Suppressor macrophage (primary cell): ENCODE measurements around the gene CDK2.
"Not testable (repeated sequence)": the region's sequence is repeated elsewhere in the genome, so short reads cannot be mapped to it uniquely, and the experiment has no call there.

Source experiments
- DNase-seq, 4 experiments: peaks; one replicate each; pipeline ENCODE4 v3.0.0-alpha.2; 2020 to 2022
- total RNA-seq, 17 experiments: gene quantifications; one replicate each; lab custom pipeline; 2026; ENCODE audit warnings: mixed read lengths in 6 of 17, inconsistent platforms in 3 of 17; lab: John Stamatoyannopoulos, UW

The CDK2 gene
- total RNA-seq: 11.9 to 27.6 (median 20.7) reads per million in 17 experiments

DNA sequence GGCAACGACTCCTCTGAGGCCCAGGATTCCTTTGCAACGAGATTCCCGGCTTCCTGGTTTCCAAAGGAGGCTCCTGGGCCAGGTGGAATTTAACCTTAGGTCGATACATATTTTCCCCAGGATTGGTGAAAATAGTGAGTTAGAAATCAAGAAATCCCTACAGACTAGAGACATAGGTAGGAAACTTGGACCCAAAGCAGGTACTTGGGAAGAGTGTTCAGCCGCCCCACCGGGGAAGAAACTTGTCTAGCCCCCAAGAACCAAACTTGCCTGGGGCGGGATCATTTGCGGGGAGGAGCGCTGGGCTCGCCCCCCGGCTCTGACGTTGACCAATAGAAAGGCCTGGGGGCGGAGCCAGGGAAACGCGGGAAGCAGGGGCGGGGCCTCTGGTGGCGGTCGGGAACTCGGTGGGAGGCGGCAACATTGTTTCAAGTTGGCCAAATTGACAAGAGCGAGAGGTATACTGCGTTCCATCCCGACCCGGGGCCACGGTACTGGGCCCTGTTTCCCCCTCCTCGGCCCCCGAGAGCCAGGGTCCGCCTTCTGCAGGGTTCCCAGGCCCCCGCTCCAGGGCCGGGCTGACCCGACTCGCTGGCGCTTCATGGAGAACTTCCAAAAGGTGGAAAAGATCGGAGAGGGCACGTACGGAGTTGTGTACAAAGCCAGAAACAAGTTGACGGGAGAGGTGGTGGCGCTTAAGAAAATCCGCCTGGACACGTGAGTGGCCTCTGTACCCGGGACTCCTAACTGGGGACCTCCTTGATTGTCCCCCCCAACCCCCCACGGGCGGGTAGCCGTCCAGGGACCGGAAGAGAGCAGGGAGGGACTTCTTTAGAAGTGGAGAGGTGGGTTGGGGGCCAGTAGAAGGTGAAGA lies at the start of gene CDK2:
Gene CDK2 (plus strand): TSS at position 423 of the 874 bp plus-strand sequence. CDS start 179 bp downstream, at position 602.
- DNase-seq: peak; percentile 87 to 95 (median 92)

DNA sequence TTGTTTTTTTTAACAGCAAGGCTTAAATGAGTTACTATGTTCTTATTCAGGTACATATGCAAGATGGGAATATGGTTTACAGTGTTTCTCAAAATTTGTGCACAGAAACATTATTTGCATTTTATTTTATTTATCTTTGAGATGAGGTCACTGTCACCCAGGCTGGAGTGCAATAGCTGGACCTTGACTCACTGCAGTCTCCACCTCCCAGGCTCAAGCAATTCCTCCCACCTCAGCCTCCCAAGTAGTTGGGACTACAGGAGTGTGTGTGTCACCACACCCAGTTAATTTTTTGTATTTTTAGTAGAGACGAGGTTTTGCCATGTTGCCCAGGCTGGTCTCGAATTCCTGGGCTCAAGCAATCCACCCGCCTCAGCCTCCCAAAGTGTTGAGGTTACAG lies 47.6 kb upstream of the CDK2 start:
- peak in 3 of 4 experiments; percentile 40 to 52 (median 46) for DNase-seq

GRCh38 chr12:55922126-55922525 lies 44.5 kb upstream of the CDK2 start:
- peak in 2 of 4 experiments; percentile 16 to 19 for DNase-seq

DNA sequence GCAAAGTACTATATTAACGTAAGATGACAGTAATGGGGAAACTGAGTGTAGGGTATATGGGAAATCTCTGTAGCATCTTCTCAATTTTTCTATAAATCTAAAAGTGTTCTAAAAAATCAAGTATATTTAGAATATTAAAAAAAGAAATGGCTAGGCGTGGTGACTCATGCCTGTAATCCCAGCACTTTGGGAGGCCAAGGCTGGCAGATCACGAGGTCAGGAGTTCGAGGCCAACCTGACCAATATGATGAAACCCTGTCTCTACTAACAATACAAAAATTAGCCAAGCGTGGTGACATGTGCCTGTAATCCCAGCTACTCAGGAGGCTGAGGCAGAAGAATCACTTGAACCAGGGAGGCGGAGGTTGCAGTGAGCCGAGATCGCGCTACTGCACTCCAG lies 43.0 kb upstream of the CDK2 start:
- not testable (repeated sequence) for DNase-seq

DNA sequence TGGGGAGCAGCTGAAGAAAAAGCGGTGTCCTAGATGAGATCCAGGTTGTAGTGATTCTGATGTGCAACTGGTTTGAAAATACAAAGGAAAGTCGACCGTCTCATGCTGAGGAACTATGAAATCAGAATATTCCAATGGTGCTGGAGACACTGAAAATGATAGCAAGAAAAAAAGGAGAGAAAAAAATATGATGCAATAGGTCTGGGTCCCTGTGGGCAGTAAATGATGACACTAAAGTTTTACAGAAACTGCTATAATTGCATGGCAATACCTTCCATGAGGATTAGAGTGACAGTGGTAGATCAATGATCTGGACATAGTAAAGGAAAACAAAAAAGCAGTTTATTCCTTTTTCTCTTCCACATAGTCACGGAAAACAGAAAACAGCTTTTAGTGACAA lies 41.3 kb upstream of the CDK2 start:
- DNase-seq: no peak

DNA sequence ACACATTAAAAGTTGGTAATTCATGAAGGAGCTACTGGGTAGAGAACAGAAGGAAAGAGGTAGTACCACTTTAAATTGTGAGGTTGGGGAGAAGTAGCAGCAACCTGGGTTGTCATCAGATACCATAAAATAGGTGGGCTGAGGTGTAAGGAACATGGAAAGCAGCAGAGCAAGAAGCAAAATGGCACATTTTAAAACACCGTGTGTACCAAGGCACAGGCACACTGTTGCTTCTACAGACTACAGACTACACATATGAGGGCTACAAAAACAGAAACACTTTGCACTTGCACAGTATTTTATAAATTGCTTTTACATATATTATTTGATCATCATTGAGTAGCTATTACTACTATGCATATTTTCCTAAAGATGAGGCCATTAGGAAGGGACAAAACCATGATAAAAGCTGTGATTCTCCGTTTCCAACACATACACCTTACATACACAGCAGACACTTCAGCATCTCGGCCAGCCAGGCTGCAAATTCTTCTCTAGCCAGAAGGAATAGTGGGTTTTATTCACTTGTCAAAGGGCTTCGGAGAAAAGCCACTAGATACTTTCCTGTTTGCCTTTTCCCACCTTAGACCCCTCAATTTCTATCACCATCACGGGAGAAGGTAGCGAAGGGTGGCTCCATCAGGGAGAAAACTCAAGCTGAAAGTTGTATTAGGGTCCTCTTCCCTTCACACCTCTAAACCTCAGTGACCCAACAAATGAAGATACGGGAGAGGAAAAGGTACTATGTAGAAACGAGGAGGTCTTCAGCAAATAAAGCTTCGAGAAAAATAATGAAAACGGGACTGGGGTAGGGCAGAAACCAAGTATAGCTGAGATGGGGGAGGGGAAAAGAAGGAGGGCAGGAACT lies 40.5 kb upstream of the CDK2 start:
- DNase-seq: no peak

GRCh38 chr12:55926738-55927587 lies 39.7 kb upstream of the CDK2 start:
- DNase-seq: peak; percentile 88 to 93 (median 90)

DNA sequence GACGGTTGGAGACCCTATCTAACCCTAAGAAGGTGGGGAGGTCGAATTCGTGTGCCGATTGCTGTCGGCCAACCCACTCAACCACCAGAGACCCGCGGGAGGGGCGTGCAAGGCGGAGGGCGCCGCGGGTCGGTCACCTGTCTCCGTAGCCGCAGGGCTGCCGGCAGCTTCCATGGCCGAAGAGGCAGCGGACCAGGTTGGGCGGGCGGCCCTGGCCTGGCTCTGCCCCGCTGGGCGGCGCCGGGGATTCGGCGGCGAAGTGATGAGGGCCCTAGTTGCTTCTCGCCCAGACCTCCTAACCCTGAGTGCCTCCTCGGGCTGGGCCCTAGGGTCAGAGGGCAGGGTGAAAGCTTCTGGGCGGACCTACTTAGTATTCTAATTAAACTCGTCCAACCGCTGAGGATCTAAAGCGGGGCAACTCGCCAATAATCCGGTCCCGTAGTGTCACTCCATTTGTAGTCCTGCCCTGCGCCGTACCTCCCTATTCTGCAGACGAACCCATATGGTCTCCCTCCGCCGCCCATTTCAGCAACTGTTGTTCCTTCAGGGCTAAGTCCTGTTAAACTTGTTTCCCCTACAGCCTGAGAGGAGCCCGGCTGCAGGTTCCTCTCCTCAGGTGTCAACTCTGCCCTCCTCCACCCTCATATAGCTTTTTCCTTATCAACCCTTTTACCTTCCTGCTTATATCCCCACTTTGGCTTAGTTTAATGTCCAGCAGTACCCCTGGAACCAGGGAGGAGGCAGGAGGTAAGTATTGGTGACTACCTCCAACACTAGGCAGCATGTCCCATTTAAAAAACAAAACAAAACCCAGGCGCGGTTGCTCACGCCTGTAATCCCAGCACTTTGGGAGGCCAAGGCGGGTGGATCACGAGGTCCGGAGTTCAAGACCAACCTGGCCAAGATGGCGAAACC lies 38.8 kb upstream of the CDK2 start, which contains the start of gene PYM1:
Gene PYM1 (minus strand): TSS at position 307 of the 915 bp plus-strand sequence. CDS start 133 bp downstream, at position 174.
- peak; percentile 94 to 97 (median 95) for DNase-seq

DNA sequence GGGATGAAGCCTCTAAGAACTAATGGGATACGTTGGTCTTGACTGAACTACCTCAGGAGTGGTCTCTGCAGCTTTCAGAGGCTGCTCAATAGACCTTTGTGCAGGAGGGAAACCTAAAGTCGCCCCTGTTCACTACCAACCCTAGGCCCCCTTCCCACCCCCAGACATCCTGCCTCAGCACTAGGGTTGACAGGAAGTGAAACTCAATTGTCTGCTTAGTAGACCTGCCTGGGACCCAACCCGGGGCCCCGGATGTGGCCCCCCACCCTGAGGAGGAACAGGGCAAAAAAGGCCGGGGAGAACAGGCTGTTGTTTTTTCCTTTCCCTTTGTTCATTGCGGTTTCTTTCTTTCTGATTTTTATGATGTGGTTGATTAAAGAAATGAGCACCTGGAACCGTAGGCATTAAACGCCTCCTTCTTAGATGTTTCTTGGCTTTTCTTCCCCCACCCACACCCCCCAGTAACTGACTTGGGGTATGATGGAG lies 37.3 kb upstream of the CDK2 start:
- DNase-seq: peak in 3 of 4 experiments; percentile 13 to 40 (median 37)

GRCh38 chr12:55930771-55931316 lies 35.8 kb upstream of the CDK2 start, which contains the start of gene DGKA:
Gene DGKA, plus strand, starts transcription at chr12:55931162. Its CDS starts 5,342 bp downstream, at chr12:55936504.
- DNase-seq: peak; percentile 29 to 76 (median 54)

DNA sequence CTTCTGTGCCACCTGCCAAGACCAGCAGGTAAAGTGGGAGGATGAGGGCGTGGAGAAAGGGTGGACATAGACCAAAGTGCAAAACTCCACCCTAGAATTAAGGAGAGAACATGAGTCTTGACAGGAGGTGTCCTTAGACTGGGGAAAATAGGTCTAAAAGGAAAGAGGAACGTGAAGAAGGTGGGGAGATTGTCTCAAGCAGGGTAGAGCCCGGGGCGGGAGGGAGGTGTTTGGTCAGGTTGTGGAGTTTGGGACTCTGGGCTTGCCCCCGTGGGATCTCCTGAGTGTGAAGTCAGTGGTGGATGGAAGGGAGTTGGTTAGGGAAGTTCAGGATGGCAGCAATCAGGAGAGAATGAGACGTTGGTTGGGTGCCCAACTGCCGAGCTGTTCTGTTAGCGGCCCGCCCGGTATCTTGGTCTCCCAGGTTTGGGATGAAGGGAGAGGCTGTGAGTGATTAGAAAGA lies 35.3 kb upstream of the CDK2 start:
- peak in 2 of 4 experiments; percentile 25 to 32 for DNase-seq

GRCh38 chr12:55931780-55932550 lies 34.7 kb upstream of the CDK2 start:
- peak; percentile 31 to 72 (median 54) for DNase-seq

GRCh38 chr12:55932551-55932910 lies 34.1 kb upstream of the CDK2 start:
- peak; percentile 22 to 52 (median 50) for DNase-seq

GRCh38 chr12:55933169-55933798 lies 33.3 kb upstream of the CDK2 start:
- peak; percentile 35 to 57 (median 48) for DNase-seq

- no peak for DNase-seq
These were observed 32.6 kb upstream of the CDK2 start for GRCh38 chr12:55933799-55934742.

GRCh38 chr12:55934773-55935172 lies 31.9 kb upstream of the CDK2 start:
- no peak for DNase-seq

GRCh38 chr12:55935738-55936151 lies 30.9 kb upstream of the CDK2 start:
- no peak for DNase-seq

DNA sequence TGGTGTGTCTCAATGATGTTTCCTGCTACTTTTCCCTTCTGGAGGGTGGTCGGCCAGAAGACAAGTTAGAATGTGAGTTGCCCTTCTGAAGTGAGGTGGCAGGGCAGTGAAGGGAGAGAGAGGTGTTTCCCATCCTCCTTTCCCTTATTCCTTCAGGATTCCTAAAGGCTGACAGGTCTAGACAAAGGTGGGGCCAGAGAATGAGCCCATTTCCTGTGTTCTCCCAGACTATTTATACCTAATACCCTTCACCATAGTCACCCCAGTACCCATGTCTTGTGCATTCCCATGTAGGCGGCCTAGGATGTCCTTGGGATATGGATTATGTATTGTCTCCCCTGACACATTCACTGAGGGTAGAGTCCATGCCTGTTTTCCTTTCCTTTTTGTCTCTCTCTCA lies 28.6 kb upstream of the CDK2 start:
- no peak for DNase-seq
